ENCODE results near the gene EEIG1.
A peak's percentile ranks its signal among the peaks of the same experiment; 100 is the strongest.

Gene EEIG1

DNA sequence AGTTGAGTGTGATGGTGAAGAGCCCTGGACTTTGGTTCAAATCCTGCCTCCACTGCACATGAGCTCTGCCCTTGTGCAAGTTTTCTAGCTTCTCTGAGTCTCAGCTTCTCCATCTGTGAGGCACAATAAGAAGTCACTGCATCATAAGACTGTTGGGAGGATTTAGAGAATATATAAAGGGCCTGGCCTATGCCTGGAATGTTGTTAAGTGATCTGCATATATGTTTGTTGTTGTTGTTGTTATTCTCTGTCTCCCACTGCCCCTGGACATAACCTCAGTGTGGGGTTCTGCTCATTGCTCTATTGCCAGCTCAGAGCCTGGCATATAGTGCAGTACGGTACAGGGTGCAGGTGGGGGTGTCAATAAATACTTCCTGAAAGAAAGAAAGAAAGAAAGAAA is 40.3 kb upstream of the EEIG1 start:
- H3K4me3 ChIP-seq (ENCODE audit: low read depth, low read length) = no peak overlapping the region
- no peaks in the 10 kb centered on the region for H3K36me3 ChIP-seq (ENCODE audit: control insufficient read depth in 2 of 2, insufficient read depth in 1 of 2, low read length in 2 of 2)
- H3K4me1 ChIP-seq (ENCODE audit: control insufficient read depth, insufficient read depth, low read length) = no peaks in the 10 kb centered on the region; the same call in 1 of the 2 replicates
- H3K9me3 ChIP-seq (ENCODE audit: control insufficient read depth, insufficient read depth, low read depth, low read length) = no peaks in the 10 kb centered on the region
- TF ChIP-seq, protein P1, sequence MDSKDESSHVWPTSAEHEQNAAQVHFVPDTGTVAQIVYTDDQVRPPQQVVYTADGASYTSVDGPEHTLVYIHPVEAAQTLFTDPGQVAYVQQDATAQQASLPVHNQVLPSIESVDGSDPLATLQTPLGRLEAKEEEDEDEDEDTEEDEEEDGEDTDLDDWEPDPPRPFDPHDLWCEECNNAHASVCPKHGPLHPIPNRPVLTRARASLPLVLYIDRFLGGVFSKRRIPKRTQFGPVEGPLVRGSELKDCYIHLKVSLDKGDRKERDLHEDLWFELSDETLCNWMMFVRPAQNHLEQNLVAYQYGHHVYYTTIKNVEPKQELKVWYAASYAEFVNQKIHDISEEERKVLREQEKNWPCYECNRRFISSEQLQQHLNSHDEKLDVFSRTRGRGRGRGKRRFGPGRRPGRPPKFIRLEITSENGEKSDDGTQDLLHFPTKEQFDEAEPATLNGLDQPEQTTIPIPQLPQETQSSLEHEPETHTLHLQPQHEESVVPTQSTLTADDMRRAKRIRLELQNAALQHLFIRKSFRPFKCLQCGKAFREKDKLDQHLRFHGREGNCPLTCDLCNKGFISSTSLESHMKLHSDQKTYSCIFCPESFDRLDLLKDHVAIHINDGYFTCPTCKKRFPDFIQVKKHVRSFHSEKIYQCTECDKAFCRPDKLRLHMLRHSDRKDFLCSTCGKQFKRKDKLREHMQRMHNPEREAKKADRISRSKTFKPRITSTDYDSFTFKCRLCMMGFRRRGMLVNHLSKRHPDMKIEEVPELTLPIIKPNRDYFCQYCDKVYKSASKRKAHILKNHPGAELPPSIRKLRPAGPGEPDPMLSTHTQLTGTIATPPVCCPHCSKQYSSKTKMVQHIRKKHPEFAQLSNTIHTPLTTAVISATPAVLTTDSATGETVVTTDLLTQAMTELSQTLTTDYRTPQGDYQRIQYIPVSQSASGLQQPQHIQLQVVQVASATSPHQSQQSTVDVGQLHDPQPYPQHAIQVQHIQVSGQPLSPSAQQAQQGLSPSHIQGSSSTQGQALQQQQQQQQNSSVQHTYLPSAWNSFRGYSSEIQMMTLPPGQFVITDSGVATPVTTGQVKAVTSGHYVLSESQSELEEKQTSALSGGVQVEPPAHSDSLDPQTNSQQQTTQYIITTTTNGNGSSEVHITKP (tag by site-specific recombination; IDR thresholded peaks at IDR 0.05) = no peak
- TF ChIP-seq ZNF449 (tag by site-specific recombination; IDR thresholded peaks at IDR 0.05) = no peak
- no peak for TF ChIP-seq ZSCAN23 (tag by site-specific recombination; IDR thresholded peaks at IDR 0.05)
- TF ChIP-seq ZNF558 (tag by site-specific recombination; IDR thresholded peaks at IDR 0.05) = no peak
- no peak for TF ChIP-seq ZNF292 (tag by site-specific recombination; IDR thresholded peaks at IDR 0.05; ENCODE audit: borderline replicate concordance, low read depth)
- POLR2A ChIA-PET = no interaction called here
- CTCF ChIA-PET = interaction anchor here (0.6 to 2.3 kb wide), 10 partner anchors 14 to 100 kb away, joined by 3 to 18 read pairs (median 3); no protein-coding TSS in a partner anchor
- no peak overlapping the region for H3K27ac ChIP-seq (ENCODE audit: extremely low read depth, low read depth, low read length)

- POLR2A ChIA-PET = no interaction called here
Measured at GRCh38 chr9:128020692-128021091, 39.9 kb upstream of the EEIG1 start.

GRCh38 chr9:128015696-128016095 is 34.9 kb upstream of the EEIG1 start:
- no peaks in the 10 kb centered on the region for H3K36me3 ChIP-seq (ENCODE audit: control insufficient read depth in 2 of 2, insufficient read depth in 1 of 2, low read length in 2 of 2)
- no peaks in the 10 kb centered on the region; the same call in 1 of the 2 replicates for H3K4me1 ChIP-seq (ENCODE audit: control insufficient read depth, insufficient read depth, low read length)
- CTCF ChIA-PET = interaction anchor here (2.7 kb wide), 1 partner anchor 19 kb away, joined by 11 read pairs; no protein-coding TSS in a partner anchor
- H3K9me3 ChIP-seq (ENCODE audit: control insufficient read depth, insufficient read depth, low read depth, low read length) = no peaks in the 10 kb centered on the region
- no peak overlapping the region for H3K27ac ChIP-seq (ENCODE audit: extremely low read depth, low read depth, low read length)
- no peak overlapping the region for H3K4me3 ChIP-seq (ENCODE audit: low read depth, low read length)
- TF ChIP-seq ZNF600 (tag by site-specific recombination; IDR thresholded peaks at IDR 0.05) (no peak), ZNF211 (tag by site-specific recombination; IDR thresholded peaks at IDR 0.05; ENCODE audit: low read depth) (no peak), ZNF26 (tag by site-specific recombination; IDR thresholded peaks at IDR 0.05) (no peak), ZNF354C (tag by site-specific recombination; IDR thresholded peaks at IDR 0.05; ENCODE audit: borderline replicate concordance, low read depth) (no peak), ZNF843 (tag by site-specific recombination; IDR thresholded peaks at IDR 0.05) (no peak), ZNF341 (tag by site-specific recombination; IDR thresholded peaks at IDR 0.05; ENCODE audit: low read depth) (no peak), ZNF121 (tag by site-specific recombination; IDR thresholded peaks at IDR 0.05) (no peak)
- POLR2A ChIA-PET = no interaction called here

More at GRCh38 chr9:128020692-128021091, 39.9 kb upstream of the EEIG1 start:
- CTCF ChIA-PET = interaction anchor here (0.7 to 2.3 kb wide), 11 partner anchors 9 to 98 kb away, joined by 3 to 18 read pairs (median 3); no protein-coding TSS in a partner anchor
- no peak overlapping the region for H3K27ac ChIP-seq (ENCODE audit: extremely low read depth, low read depth, low read length)
- H3K4me1 ChIP-seq (ENCODE audit: control insufficient read depth, insufficient read depth, low read length) = no peaks in the 10 kb centered on the region; the same call in 1 of the 2 replicates
- no peaks in the 10 kb centered on the region for H3K36me3 ChIP-seq (ENCODE audit: control insufficient read depth in 2 of 2, insufficient read depth in 1 of 2, low read length in 2 of 2)
- peak; percentile 97 for TF ChIP-seq ZNF623 (tag by site-specific recombination; IDR thresholded peaks at IDR 0.05)
- no peak for TF ChIP-seq ZNF621 (tag by site-specific recombination; IDR thresholded peaks at IDR 0.05)
- H3K9me3 ChIP-seq (ENCODE audit: control insufficient read depth, insufficient read depth, low read depth, low read length) = no peaks in the 10 kb centered on the region
- H3K4me3 ChIP-seq (ENCODE audit: low read depth, low read length) = no peak overlapping the region

Measured in HEK293 (cell line).